ENCODE data around the gene CHI3L1.

CHI3L1 gene

GRCh38 chr1:203204756-203205155, 18.3 kb upstream of the CHI3L1 start:
- DNase-seq (ENCODE audit: low read depth), result no peak

- peak; percentile 87 for DNase-seq (ENCODE audit: low read depth)
Measured at GRCh38 chr1:203202431-203203245, 16.1 kb upstream of the CHI3L1 start.

GRCh38 chr1:203201516-203202205, 15.2 kb upstream of the CHI3L1 start:
- no peak for DNase-seq (ENCODE audit: low read depth)

- DNase-seq (ENCODE audit: low read depth), result no peak
Measured at GRCh38 chr1:203200916-203201315, 14.4 kb upstream of the CHI3L1 start.

GRCh38 chr1:203199816-203200571, 13.5 kb upstream of the CHI3L1 start:
- DNase-seq (ENCODE audit: low read depth), result peak; percentile 78

GRCh38 chr1:203199481-203199815, 12.9 kb upstream of the CHI3L1 start:
- no peak for DNase-seq (ENCODE audit: low read depth)

- DNase-seq (ENCODE audit: low read depth), result no peak
Measured at GRCh38 chr1:203199002-203199401, 12.5 kb upstream of the CHI3L1 start.

GRCh38 chr1:203197625-203198024, 11.1 kb upstream of the CHI3L1 start:
- DNase-seq (ENCODE audit: low read depth), result peak; percentile 58

- DNase-seq (ENCODE audit: low read depth), result no peak
Measured at GRCh38 chr1:203196371-203196770, 9.9 kb upstream of the CHI3L1 start.

GRCh38 chr1:203190949-203191348, 4.4 kb upstream of the CHI3L1 start:
- DNase-seq (ENCODE audit: low read depth), result no peak

GRCh38 chr1:203189951-203190352, 3.4 kb upstream of the CHI3L1 start:
- DNase-seq (ENCODE audit: low read depth), result no peak

GRCh38 chr1:203188686-203189232, 2.3 kb upstream of the CHI3L1 start:
- DNase-seq (ENCODE audit: low read depth), result no peak

- no peak for DNase-seq (ENCODE audit: low read depth)
Measured at GRCh38 chr1:203187689-203188264, 1.3 kb upstream of the CHI3L1 start.

- DNase-seq (ENCODE audit: low read depth), result no peak
Measured at GRCh38 chr1:203187304-203187685, 791 bp upstream of the CHI3L1 start.

GRCh38 chr1:203186091-203186445, 436 bp downstream of the CHI3L1 start:
- no peak for DNase-seq (ENCODE audit: low read depth)

- no peak for DNase-seq (ENCODE audit: low read depth)
Measured at GRCh38 chr1:203185585-203185984, 919 bp downstream of the CHI3L1 start.

- no peak for DNase-seq (ENCODE audit: low read depth)
Measured at GRCh38 chr1:203185061-203185461, 1.4 kb downstream of the CHI3L1 start.

- no peak for DNase-seq (ENCODE audit: low read depth)
Measured at GRCh38 chr1:203184467-203184866, 2.0 kb downstream of the CHI3L1 start.

GRCh38 chr1:203183828-203184227, 2.7 kb downstream of the CHI3L1 start:
- DNase-seq (ENCODE audit: low read depth), result no peak

GRCh38 chr1:203182387-203182953, 4.0 kb downstream of the CHI3L1 start:
- no peak for DNase-seq (ENCODE audit: low read depth)

- no peak for DNase-seq (ENCODE audit: low read depth)
Measured at GRCh38 chr1:203181586-203182386, 4.7 kb downstream of the CHI3L1 start.
